Measurements from ENCODE around the gene ESPN. TPM values are rescaled to one million over a fixed set of nuclear protein-coding genes. Genes with fewer than 3 reads are reported as not detected.
"Not testable (repeated sequence)": the region's sequence is repeated elsewhere in the genome, so short reads cannot be mapped to it uniquely, and the experiment has no call there.

Gene ESPN
- polyA plus RNA-seq, 2 donors, result 21.6 to 46.5 TPM

DNA sequence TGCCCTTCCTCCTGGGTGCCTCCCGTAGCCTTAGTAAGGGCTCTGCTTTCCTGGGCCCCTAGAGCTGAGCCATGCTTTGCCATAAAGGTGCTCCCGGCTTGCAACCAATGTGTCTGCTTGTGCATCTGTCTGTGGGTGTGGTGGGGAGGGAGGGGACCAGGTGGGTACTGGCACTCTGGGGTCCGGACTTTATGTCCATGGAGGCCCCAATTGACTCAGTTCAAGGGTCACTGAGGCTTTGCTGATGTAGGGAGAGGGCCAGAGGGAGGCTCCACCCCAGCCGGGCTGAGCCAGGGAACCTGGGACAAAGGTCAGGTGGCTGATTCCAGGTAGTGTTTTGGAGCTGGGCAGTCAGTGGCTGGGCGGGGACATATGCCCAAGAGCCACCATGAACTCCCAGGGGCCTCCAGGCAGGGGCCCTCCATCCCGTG, 26.4 kb downstream of the ESPN start:
- Histone ChIP-seq H3K4me1 (ENCODE audit: control insufficient read depth in 2 of 2, insufficient read depth in 2 of 2, low read length in 1 of 2) (peaks cover 10 to 22% of the 10 kb centered on the region in 2 donors), H3K9me3 (ENCODE audit: control insufficient read depth in 2 of 2, insufficient read depth in 1 of 2, low read depth in 1 of 2, low read length in 1 of 2) (no peaks in the 10 kb centered on the region), H3K27me3 (ENCODE audit: control insufficient read depth in 1 of 2, insufficient read depth in 2 of 2, low read length in 2 of 2) (peaks cover 0 to 9% of the 10 kb centered on the region in 2 donors), H3K4me3 (ENCODE audit: low read depth in 1 of 2, low read length in 2 of 2) (no peak overlapping the region), H3K27ac (ENCODE audit: low read depth in 2 of 2, low read length in 1 of 2) (no peak overlapping the region), H3K36me3 (ENCODE audit: control insufficient read depth in 2 of 2, insufficient read depth in 2 of 2, low read length in 1 of 2) (no peaks in the 10 kb centered on the region)
- WGBS, 2 donors, result 66 to 71% methylated on average over 6 of the region's 6 CpGs

DNA sequence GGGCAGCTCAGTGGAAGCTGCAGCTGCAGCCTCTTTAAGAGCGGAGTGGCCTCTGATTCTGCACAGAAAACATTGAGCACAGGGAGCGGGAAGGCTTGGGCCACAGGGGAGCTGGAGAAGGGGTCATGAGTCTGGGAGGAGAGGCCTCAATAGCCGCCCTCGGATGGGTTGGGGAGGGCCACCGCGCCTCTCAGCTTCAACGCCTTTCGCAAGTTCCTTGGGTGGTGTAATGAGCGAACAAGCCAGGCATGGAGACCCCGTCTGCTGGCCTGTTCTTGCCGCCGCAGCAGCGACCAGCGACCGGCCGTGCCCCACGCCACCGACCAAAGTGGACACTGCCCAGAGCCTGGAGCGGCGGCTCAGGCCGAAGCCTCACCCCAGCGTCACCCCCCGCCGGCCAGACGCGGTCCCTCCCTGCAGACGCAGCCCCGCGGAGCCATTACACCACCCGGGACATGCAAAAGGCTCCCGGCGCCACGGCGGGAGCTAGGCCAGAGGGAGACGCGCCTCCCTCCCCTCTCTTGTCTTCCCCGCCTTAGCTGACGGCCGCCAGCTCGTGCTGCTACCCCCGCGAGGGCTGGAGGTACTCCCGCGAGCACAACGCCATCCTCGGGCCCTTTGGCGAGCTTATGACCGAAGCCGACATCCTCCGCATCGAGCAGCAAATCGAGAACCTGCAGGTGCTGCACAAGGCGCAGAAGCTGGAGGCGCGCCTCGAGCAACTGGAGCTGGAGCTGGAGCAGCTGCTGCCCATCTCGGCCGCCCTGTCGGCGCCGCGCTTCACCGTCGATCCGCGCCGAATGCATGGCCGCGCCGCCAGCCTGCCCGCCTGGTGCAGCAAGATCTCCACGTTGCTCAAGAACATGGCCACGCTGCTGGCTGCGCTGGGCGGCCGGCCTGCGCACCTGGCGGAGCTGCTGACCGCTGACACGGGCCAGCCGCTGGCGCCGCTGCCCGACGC, 29.6 kb downstream of the ESPN start:
- not testable (repeated sequence) for H3K9me3 ChIP-seq (ENCODE audit: control insufficient read depth in 2 of 2, insufficient read depth in 1 of 2, low read depth in 1 of 2, low read length in 1 of 2); H3K36me3 ChIP-seq (ENCODE audit: control insufficient read depth in 2 of 2, insufficient read depth in 2 of 2, low read length in 1 of 2); H3K4me1 ChIP-seq (ENCODE audit: control insufficient read depth in 2 of 2, insufficient read depth in 2 of 2, low read length in 1 of 2); H3K27ac ChIP-seq (ENCODE audit: low read depth in 2 of 2, low read length in 1 of 2); H3K27me3 ChIP-seq (ENCODE audit: control insufficient read depth in 1 of 2, insufficient read depth in 2 of 2, low read length in 2 of 2)
- WGBS, 2 donors, result 16 to 21% methylated on average over 82 to 85 of the region's 85 CpGs
- peak overlapping the region in 1 of 2 donors; percentile 20 for H3K4me3 ChIP-seq (ENCODE audit: low read depth in 1 of 2, low read length in 2 of 2)

DNA sequence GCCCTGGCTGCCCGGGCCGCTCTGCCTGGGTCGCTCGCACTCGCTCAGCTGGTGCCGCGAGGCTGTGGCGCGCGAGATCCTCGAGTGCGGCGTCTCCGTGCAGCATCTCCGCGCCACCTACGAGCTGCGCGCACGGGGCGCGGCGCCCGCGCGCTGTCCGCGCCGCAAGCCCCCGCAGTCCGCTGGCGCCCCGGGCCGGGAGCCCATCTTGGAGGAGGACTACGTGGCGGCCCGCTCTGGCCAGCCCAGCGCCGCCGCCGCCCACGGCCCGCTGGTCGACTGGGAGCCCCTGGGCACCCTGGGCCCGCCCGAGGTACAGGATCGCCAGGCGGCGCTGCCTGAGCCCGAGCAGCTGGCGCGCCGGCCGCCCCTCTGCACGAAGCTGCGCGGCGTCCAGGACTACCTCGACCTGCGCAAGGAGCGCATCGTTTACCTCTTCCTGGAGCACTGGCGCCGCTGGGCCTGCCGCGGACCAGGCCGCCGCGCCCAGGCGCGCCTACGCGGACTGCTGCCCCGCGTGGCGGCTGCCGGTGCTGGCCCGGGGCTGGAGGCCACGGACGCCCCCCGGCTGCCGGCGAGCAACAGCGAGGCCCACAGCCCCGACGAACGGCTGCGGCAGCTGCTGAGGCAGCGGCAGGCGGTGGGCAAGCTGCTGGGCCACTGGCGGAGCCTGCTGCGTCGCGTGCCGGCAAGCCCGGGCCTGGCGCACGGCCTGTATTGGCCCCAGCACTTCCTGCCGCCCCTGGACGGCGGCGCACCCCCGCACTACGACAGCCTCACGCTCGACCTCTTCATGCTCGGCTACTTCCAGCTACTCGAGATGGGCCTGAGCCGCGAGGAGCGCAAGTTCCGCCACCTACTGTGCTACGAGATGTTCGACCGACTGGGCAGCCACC, 30.5 kb downstream of the ESPN start:
- no peak overlapping the region for H3K27ac ChIP-seq (ENCODE audit: low read depth in 2 of 2, low read length in 1 of 2)
- H3K27me3 ChIP-seq (ENCODE audit: control insufficient read depth in 1 of 2, insufficient read depth in 2 of 2, low read length in 2 of 2), result no peaks in the 10 kb centered on the region
- H3K4me1 ChIP-seq (ENCODE audit: control insufficient read depth in 2 of 2, insufficient read depth in 2 of 2, low read length in 1 of 2), result peaks cover 7 to 8% of the 10 kb centered on the region in 2 donors
- H3K36me3 ChIP-seq (ENCODE audit: control insufficient read depth in 2 of 2, insufficient read depth in 2 of 2, low read length in 1 of 2), result no peaks in the 10 kb centered on the region
- no peaks in the 10 kb centered on the region for H3K9me3 ChIP-seq (ENCODE audit: control insufficient read depth in 2 of 2, insufficient read depth in 1 of 2, low read depth in 1 of 2, low read length in 1 of 2)
- 5 to 16% methylated on average over 98 to 115 of the region's 115 CpGs for WGBS, 2 donors
- peak overlapping the region; percentile 6 to 20 for H3K4me3 ChIP-seq (ENCODE audit: low read depth in 1 of 2, low read length in 2 of 2)

DNA sequence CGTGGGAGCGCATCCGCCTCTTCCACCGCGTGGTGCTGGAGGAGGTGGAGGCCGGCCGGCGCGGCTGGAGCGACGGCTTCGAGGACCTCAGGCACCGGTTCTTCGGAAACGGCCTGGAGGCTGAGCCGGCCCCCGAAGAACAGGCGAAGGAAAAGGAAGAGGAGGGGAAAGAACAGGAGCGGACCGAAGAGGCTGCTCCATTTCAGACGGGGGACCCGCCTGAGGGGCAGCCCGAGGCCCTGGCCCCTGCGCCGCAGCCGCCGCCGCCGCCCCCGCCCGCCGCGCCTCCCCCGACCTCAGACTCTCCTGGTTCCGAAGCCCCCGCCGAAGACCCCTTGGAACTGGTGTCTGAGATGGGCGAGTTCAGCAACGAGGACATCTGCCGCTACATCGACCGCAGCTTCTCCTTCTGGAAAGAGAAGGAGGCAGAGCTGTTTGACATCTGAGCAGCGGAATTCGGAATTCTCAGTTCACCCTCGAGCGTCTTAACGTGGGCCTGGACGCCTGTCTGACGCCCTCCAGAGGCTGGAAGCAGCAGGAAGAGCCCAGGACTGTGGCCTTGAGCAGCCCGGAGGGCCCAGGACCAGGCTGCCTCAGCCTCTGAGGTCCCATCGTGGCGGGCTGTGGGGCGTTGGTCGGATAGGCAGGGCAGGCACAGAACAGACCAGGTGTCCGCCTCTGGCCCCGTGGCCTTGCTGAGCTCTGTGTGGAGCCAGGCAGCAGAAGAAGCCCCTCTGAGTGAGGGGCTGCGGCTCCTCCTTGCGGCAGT, 31.4 kb downstream of the ESPN start:
- not testable (repeated sequence) for H3K4me3 ChIP-seq (ENCODE audit: low read depth in 1 of 2, low read length in 2 of 2); H3K4me1 ChIP-seq (ENCODE audit: control insufficient read depth in 2 of 2, insufficient read depth in 2 of 2, low read length in 1 of 2); H3K27me3 ChIP-seq (ENCODE audit: control insufficient read depth in 1 of 2, insufficient read depth in 2 of 2, low read length in 2 of 2); H3K36me3 ChIP-seq (ENCODE audit: control insufficient read depth in 2 of 2, insufficient read depth in 2 of 2, low read length in 1 of 2); H3K9me3 ChIP-seq (ENCODE audit: control insufficient read depth in 2 of 2, insufficient read depth in 1 of 2, low read depth in 1 of 2, low read length in 1 of 2); H3K27ac ChIP-seq (ENCODE audit: low read depth in 2 of 2, low read length in 1 of 2)
- 44 to 47% methylated on average over 43 to 58 of the region's 58 CpGs for WGBS, 2 donors

DNA sequence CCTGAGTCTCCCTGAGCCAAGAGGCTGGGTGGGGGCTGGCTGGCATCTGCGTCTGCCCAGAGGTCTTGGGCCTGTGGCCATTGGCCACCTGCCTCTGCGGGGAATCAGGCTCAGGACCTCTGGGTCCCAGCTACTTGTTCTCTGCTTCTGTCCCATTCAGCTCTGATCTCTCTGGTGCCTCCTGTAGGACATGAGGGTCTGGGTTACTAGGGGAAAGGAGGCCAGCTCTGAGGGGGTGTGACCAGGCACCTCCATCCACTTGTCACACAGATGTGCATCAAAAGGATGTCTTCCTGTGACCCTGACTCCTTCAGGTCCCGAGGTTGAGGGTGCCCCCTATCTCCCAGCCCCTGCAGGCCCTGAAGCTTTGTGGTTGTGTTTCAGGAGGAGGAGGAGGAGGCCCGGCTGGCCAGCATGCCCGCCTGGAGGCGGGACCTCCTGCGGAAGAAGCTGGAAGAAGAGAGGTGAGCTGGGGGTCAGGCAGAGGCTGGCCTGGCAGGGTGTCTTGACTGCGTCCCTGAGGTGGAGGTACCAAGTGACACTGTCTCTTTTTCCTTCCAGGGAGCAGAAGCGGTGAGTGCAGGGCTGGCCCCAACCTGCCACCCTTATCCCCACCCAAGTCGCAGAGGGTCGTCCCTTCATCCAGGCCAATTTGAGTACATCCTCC, 32.4 kb downstream of the ESPN start:
- Histone ChIP-seq H3K27me3 (ENCODE audit: control insufficient read depth in 1 of 2, insufficient read depth in 2 of 2, low read length in 2 of 2) (no peaks in the 10 kb centered on the region), H3K4me1 (ENCODE audit: control insufficient read depth in 2 of 2, insufficient read depth in 2 of 2, low read length in 1 of 2) (peaks cover 7 to 12% of the 10 kb centered on the region in 2 donors), H3K36me3 (ENCODE audit: control insufficient read depth in 2 of 2, insufficient read depth in 2 of 2, low read length in 1 of 2) (peaks cover 0 to 9% of the 10 kb centered on the region in 2 donors), H3K4me3 (ENCODE audit: low read depth in 1 of 2, low read length in 2 of 2) (no peak overlapping the region), H3K9me3 (ENCODE audit: control insufficient read depth in 2 of 2, insufficient read depth in 1 of 2, low read depth in 1 of 2, low read length in 1 of 2) (no peaks in the 10 kb centered on the region), H3K27ac (ENCODE audit: low read depth in 2 of 2, low read length in 1 of 2) (no peak overlapping the region)
- WGBS, 2 donors, result 78 to 82% methylated on average over 11 of the region's 11 CpGs

DNA sequence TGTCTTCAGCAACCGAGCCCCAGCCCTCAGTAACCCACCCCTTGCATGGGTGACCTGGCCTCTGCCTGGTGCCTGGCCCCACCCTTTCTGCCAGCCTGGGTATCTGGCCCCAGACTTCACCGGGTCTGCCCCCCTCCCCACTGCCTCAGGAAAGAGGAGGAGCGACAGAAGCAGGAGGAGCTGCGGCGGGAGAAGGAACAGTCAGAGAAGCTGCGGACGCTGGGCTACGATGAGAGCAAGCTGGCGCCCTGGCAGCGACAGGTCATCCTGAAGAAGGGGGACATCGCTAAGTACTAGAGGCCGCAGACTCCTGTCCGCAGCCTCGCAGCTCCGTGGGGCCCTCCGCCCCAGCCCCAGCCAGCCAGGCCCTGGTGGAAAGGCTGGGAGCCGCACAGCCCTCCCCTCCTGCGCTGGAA, 35.3 kb downstream of the ESPN start:
- Histone ChIP-seq H3K4me1 (ENCODE audit: control insufficient read depth in 2 of 2, insufficient read depth in 2 of 2, low read length in 1 of 2) (peaks cover 6 to 10% of the 10 kb centered on the region in 2 donors), H3K36me3 (ENCODE audit: control insufficient read depth in 2 of 2, insufficient read depth in 2 of 2, low read length in 1 of 2) (peaks cover 0 to 31% of the 10 kb centered on the region in 2 donors), H3K4me3 (ENCODE audit: low read depth in 1 of 2, low read length in 2 of 2) (no peak overlapping the region), H3K27ac (ENCODE audit: low read depth in 2 of 2, low read length in 1 of 2) (no peak overlapping the region), H3K27me3 (ENCODE audit: control insufficient read depth in 1 of 2, insufficient read depth in 2 of 2, low read length in 2 of 2) (no peaks in the 10 kb centered on the region), H3K9me3 (ENCODE audit: control insufficient read depth in 2 of 2, insufficient read depth in 1 of 2, low read depth in 1 of 2, low read length in 1 of 2) (no peaks in the 10 kb centered on the region)
- WGBS, 2 donors, result 28 to 37% methylated on average over 18 of the region's 18 CpGs

DNA sequence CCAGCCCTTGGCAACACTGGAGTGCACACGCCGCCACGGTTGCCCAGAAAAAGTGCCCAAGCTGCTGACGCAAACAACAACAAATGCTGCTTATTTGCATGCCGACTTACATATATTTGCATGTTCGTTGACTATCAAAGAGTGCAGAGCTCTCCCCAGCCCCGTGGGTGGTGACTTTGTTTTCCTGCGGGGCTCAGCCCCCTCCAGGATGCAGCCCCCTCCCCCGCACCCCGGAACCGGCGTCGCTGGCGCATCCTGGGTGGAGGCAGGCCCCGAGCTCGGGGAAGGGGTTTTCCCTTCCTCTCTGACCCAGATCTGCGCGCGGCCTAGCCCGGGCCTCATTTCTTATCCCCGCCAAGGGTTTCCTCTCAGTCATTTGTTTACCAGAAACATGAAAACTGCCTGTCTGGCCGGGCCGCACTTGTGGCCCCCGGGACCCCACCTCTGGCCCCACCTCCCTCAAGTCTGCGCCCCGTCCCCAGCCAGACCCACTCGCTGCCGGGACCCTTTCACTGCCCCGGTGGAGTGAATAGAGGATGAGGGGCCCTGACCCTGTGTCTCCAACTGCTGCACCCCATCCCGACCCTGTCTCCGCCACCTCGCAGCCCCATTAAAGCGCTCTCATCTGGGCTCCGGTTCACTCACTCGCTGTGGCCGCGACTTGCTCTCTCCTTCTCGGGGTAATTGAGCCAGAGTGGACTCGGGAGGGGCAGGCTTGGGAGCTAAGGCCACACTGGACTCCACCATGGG, 35.9 kb downstream of the ESPN start:
- WGBS, 2 donors, result 38 to 42% methylated on average over 39 of the region's 39 CpGs

DNA sequence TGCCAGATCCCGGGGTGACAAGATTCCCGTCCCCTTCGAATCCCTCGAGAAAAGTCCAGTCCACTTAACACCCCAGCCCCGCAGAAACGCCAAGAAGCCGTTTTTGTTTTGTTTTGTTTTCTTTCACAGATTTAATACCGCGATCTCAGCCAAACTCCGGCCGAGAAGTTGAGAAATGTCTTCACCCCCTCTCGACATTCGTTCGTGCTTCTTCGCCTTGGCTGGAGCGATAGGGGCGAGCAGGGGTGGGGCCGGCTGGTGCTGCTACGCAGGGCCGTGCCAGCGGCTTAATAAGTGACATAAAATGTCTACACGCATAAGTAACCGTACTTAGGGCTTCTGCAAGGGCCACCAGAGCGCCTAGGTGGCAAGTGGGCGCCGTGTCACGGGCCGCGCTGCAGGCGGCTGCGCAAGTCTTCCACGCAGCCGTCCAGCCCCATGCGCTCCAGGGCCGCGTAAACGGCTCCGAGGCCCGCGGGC, 36.5 kb downstream of the ESPN start:
- no peaks in the 10 kb centered on the region for H3K27me3 ChIP-seq (ENCODE audit: control insufficient read depth in 1 of 2, insufficient read depth in 2 of 2, low read length in 2 of 2)
- peak overlapping the region; percentile 13 to 56 for H3K27ac ChIP-seq (ENCODE audit: low read depth in 2 of 2, low read length in 1 of 2)
- 77 to 79% methylated on average over 40 of the region's 40 CpGs for WGBS, 2 donors

More for the DNA sequence above, 35.9 kb downstream of the ESPN start:
- Histone ChIP-seq H3K27me3 (ENCODE audit: control insufficient read depth in 1 of 2, insufficient read depth in 2 of 2, low read length in 2 of 2) (no peaks in the 10 kb centered on the region), H3K4me1 (ENCODE audit: control insufficient read depth in 2 of 2, insufficient read depth in 2 of 2, low read length in 1 of 2) (peaks cover 2 to 6% of the 10 kb centered on the region in 2 donors), H3K27ac (ENCODE audit: low read depth in 2 of 2, low read length in 1 of 2) (peak overlapping the region; percentile 13 to 56), H3K4me3 (ENCODE audit: low read depth in 1 of 2, low read length in 2 of 2) (peak overlapping the region in 1 of 2 donors; percentile 8), H3K9me3 (ENCODE audit: control insufficient read depth in 2 of 2, insufficient read depth in 1 of 2, low read depth in 1 of 2, low read length in 1 of 2) (no peaks in the 10 kb centered on the region), H3K36me3 (ENCODE audit: control insufficient read depth in 2 of 2, insufficient read depth in 2 of 2, low read length in 1 of 2) (peaks cover 0 to 33% of the 10 kb centered on the region in 2 donors)

More for the DNA sequence above, 36.5 kb downstream of the ESPN start:
- peak overlapping the region in 1 of 2 donors; percentile 8 for H3K4me3 ChIP-seq (ENCODE audit: low read depth in 1 of 2, low read length in 2 of 2)
- H3K9me3 ChIP-seq (ENCODE audit: control insufficient read depth in 2 of 2, insufficient read depth in 1 of 2, low read depth in 1 of 2, low read length in 1 of 2), result no peaks in the 10 kb centered on the region
- H3K36me3 ChIP-seq (ENCODE audit: control insufficient read depth in 2 of 2, insufficient read depth in 2 of 2, low read length in 1 of 2), result peaks cover 0 to 33% of the 10 kb centered on the region in 2 donors
- H3K4me1 ChIP-seq (ENCODE audit: control insufficient read depth in 2 of 2, insufficient read depth in 2 of 2, low read length in 1 of 2), result peaks cover 0 to 4% of the 10 kb centered on the region in 2 donors

Measured in esophagus (tissue), 2 donors.